CD4-positive, alpha-beta memory T cell (primary cell): ENCODE data around the gene CDA. TPM values are rescaled to one million over a fixed set of nuclear protein-coding genes. Genes with fewer than 3 reads are reported as not detected.
A peak's percentile ranks its signal among the peaks of the same experiment; 100 is the strongest.

Experiments
- CTCF ChIA-PET: fragments of 350-600 bp; sonication (Branson Sonifier 250); formaldehyde crosslinking; loops from one replicate; lab custom pipeline; 2021; ENCODE audit warnings: inconsistent platforms; ENCODE audit not compliant: partially characterized antibody; lab: Charles Lee
- POLR2A ChIA-PET: fragments of 350-600 bp; sonication (Branson Sonifier 250); formaldehyde crosslinking; loops from one replicate; lab custom pipeline; 2021; ENCODE audit not compliant: partially characterized antibody; lab: Charles Lee
- DNase-seq, 5 donors: peaks; one replicate each; pipeline versions ENCODE4 v3.0.0 to v3.0.0-alpha.2; 2020 to 2022; ENCODE audit warnings: mixed read lengths in 1 of 5
- H3K27ac ChIP-seq: one replicate; pipeline ENCODE4 v1.7.0; 2013; ENCODE audit warnings: low read depth, low read length
- H3K27me3 ChIP-seq: 2 replicates; pipeline ENCODE4 v1.7.0; 2013; ENCODE audit warnings: mild to moderate bottlenecking, low read length, moderate library complexity; ENCODE audit not compliant: insufficient read depth
- H3K36me3 ChIP-seq: 2 replicates; pipeline ENCODE4 v1.7.0; 2013; ENCODE audit warnings: mild to moderate bottlenecking, low read length, moderate library complexity; ENCODE audit not compliant: insufficient read depth
- H3K4me1 ChIP-seq: 2 replicates; pipeline ENCODE4 v1.7.0; 2013; ENCODE audit warnings: mild to moderate bottlenecking, low read length, moderate library complexity; ENCODE audit not compliant: insufficient read depth
- H3K4me3 ChIP-seq, 2 donors: one replicate each; pipeline ENCODE4 v1.7.0; 2013; ENCODE audit warnings: low read length in 2 of 2, mild to moderate bottlenecking in 1 of 2
- H3K9me3 ChIP-seq, 2 donors: one replicate each; pipeline ENCODE4 v1.7.0; 2013; ENCODE audit warnings: low read length in 2 of 2, control low read depth in 1 of 2; ENCODE audit not compliant: control insufficient read depth in 1 of 2
- H3K27ac Mint-ChIP-seq, 7 donors: one replicate each; pipeline ENCODE4 v1.8.0; 2020 to 2021; ENCODE audit warnings: mixed read lengths in 7 of 7, mild to moderate bottlenecking in 6 of 7, inconsistent platforms in 3 of 7, moderate library complexity in 3 of 7
- H3K27me3 Mint-ChIP-seq, 2 donors: one replicate each; pipeline ENCODE4 v1.8.0; 2020 to 2021; ENCODE audit warnings: mixed read lengths in 2 of 2
- H3K36me3 Mint-ChIP-seq, 2 donors: one replicate each; pipeline ENCODE4 v1.8.0; 2020 to 2021; ENCODE audit warnings: mixed read lengths in 2 of 2, inconsistent platforms in 1 of 2, mild to moderate bottlenecking in 1 of 2
- H3K4me1 Mint-ChIP-seq, 4 donors: one replicate each; pipeline ENCODE4 v1.8.0; 2020 to 2021; ENCODE audit warnings: mixed read lengths in 4 of 4, mild to moderate bottlenecking in 1 of 4
- H3K4me3 Mint-ChIP-seq, 8 donors: one replicate each; pipeline ENCODE4 v1.8.0; 2020 to 2021; ENCODE audit warnings: mixed read lengths in 8 of 8, mild to moderate bottlenecking in 7 of 8, moderate library complexity in 6 of 8, inconsistent platforms in 3 of 8
- H3K9me3 Mint-ChIP-seq, 8 donors: one replicate each; pipeline ENCODE4 v1.8.0; 2020 to 2021; ENCODE audit warnings: mixed read lengths in 8 of 8, mild to moderate bottlenecking in 5 of 8, inconsistent platforms in 3 of 8, moderate library complexity in 1 of 8
- intact Hi-C: fragments of 100-400 bp; cut with micrococcal nuclease; formaldehyde crosslinking; loops from one replicate; pipeline ENCODE4 v1.15.1; 2023
- polyA plus RNA-seq, 2 donors: library from polyadenylated mRNA; unstranded; fragments of 300-500 nt; fragmentation: Illumina TruSeq; gene quantifications; one replicate each; pipeline ENCODE4 v1.2.3, GENCODE V29; 2021
- total RNA-seq, 2 experiments: library from RNA; stranded (reverse); gene quantifications; one replicate each; pipeline ENCODE4 v1.2.3, GENCODE V29; 2021

CDA gene
- total RNA-seq (not detected), polyA plus RNA-seq (not detected)

GRCh38 chr1:20588634-20589225 is at the start of gene CDA:
Gene CDA, plus strand, starts transcription at chr1:20589097. Its CDS starts 33 bp downstream, at chr1:20589130.
- H3K36me3 ChIP-seq = no peaks in the 10 kb centered on the region
- H3K27ac ChIP-seq = no peak within 1 kb of the TSS
- Mint-ChIP-seq H3K36me3 (no peaks in the 10 kb centered on the region), H3K4me3 (peak within 1 kb of the TSS in 1 of 8 donors; percentile 47), H3K27ac (no peak within 1 kb of the TSS), H3K4me1 (peaks cover 0 to 16% (median 6%) of the 10 kb centered on the region in 4 donors), H3K9me3 (peaks cover 0 to 5% (median 0%) of the 10 kb centered on the region in 8 donors), H3K27me3 (peaks cover 41 to 49% of the 10 kb centered on the region in 2 donors)
- H3K4me1 ChIP-seq = no peaks in the 10 kb centered on the region
- CTCF ChIA-PET = no interaction called here
- POLR2A ChIA-PET = no interaction called here
- intact Hi-C loops = no loop called here
- no peak for DNase-seq
- H3K9me3 ChIP-seq = no peaks in the 10 kb centered on the region
- H3K4me3 ChIP-seq = no peak within 1 kb of the TSS
- peaks cover 8% of the 10 kb centered on the region for H3K27me3 ChIP-seq

DNA sequence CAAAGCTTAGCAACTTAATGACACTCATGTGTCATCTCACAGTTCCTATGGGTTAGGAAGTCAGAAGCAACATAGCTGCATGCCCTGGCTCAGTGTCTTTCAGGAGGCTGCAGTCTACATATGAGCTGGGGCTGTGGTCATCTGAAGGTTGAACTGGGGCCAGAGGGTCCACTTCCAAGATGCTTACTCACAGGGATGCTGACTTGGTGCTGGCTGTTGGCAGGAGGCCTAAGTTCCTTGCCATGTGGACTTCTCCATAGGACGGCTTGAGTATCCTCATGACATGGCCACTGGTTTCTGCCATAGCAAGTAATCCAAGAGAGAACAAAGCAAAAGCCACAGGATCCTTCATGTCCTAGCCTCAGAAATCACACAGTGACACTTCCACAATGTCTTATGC is 48.6 kb upstream of the CDA start:
- POLR2A ChIA-PET = no interaction called here
- no peak overlapping the region for H3K27ac Mint-ChIP-seq

GRCh38 chr1:20546637-20547036 is 42.3 kb upstream of the CDA start:
- peaks cover 0 to 3% of the 10 kb centered on the region in 2 donors for H3K36me3 Mint-ChIP-seq
- peaks cover 31 to 33% of the 10 kb centered on the region in 2 donors for H3K27me3 Mint-ChIP-seq
- no peak overlapping the region for H3K27ac Mint-ChIP-seq
- peaks cover 0 to 2% (median 0%) of the 10 kb centered on the region in 8 donors for H3K9me3 Mint-ChIP-seq
- CTCF ChIA-PET = no interaction called here
- Histone ChIP-seq H3K4me1 (no peaks in the 10 kb centered on the region), H3K36me3 (no peaks in the 10 kb centered on the region), H3K27me3 (peaks cover 5% of the 10 kb centered on the region), H3K4me3 (no peak overlapping the region), H3K9me3 (no peaks in the 10 kb centered on the region), H3K27ac (no peak overlapping the region)
- intact Hi-C loops = no loop called here
- H3K4me3 Mint-ChIP-seq = no peak overlapping the region
- POLR2A ChIA-PET = no interaction called here
- no peak for DNase-seq
- H3K4me1 Mint-ChIP-seq = no peaks in the 10 kb centered on the region

More for the DNA sequence above, 48.6 kb upstream of the CDA start:
- Mint-ChIP-seq H3K27me3 (peaks cover 26 to 31% of the 10 kb centered on the region in 2 donors), H3K4me1 (no peaks in the 10 kb centered on the region), H3K36me3 (no peaks in the 10 kb centered on the region), H3K4me3 (no peak overlapping the region), H3K9me3 (no peaks in the 10 kb centered on the region)
- DNase-seq = no peak
- no peak overlapping the region for H3K27ac ChIP-seq
- intact Hi-C loops = no loop called here
- no peaks in the 10 kb centered on the region for H3K4me1 ChIP-seq
- H3K36me3 ChIP-seq = no peaks in the 10 kb centered on the region
- H3K4me3 ChIP-seq = no peak overlapping the region
- CTCF ChIA-PET = interaction anchor here (1.4 kb wide), 1 partner anchor 17 kb away, joined by 3 read pairs; no protein-coding TSS in a partner anchor
- no peaks in the 10 kb centered on the region for H3K27me3 ChIP-seq
- no peaks in the 10 kb centered on the region for H3K9me3 ChIP-seq

GRCh38 chr1:20551161-20551560 is 37.7 kb upstream of the CDA start:
- DNase-seq = no peak
- Histone ChIP-seq H3K4me1 (no peaks in the 10 kb centered on the region), H3K9me3 (no peaks in the 10 kb centered on the region), H3K27ac (no peak overlapping the region), H3K4me3 (no peak overlapping the region), H3K36me3 (no peaks in the 10 kb centered on the region), H3K27me3 (peaks cover 11% of the 10 kb centered on the region)
- Mint-ChIP-seq H3K4me3 (no peak overlapping the region), H3K9me3 (peaks cover 0 to 2% (median 0%) of the 10 kb centered on the region in 8 donors), H3K36me3 (peaks cover 0 to 3% of the 10 kb centered on the region in 2 donors), H3K27ac (no peak overlapping the region), H3K27me3 (peaks cover 24 to 32% of the 10 kb centered on the region in 2 donors), H3K4me1 (peaks cover 0 to 2% (median 0%) of the 10 kb centered on the region in 4 donors)
- intact Hi-C loops = no loop called here
- ChIA-PET POLR2A (no interaction called here), CTCF (interaction anchor here (1.5 kb wide), 1 partner anchor 28 kb away, joined by 3 read pairs; no protein-coding TSS in a partner anchor)

- H3K4me1 ChIP-seq = no peaks in the 10 kb centered on the region
- H3K36me3 Mint-ChIP-seq = peaks cover 0 to 3% of the 10 kb centered on the region in 2 donors
- no peak within 1 kb of the TSS for H3K27ac ChIP-seq
- peaks cover 0 to 2% (median 0%) of the 10 kb centered on the region in 4 donors for H3K4me1 Mint-ChIP-seq
- H3K27me3 ChIP-seq = peaks cover 11% of the 10 kb centered on the region
- H3K27ac Mint-ChIP-seq = no peak within 1 kb of the TSS
- CTCF ChIA-PET = interaction anchor here (1.5 kb wide), 1 partner anchor 29 kb away, joined by 3 read pairs; no protein-coding TSS in a partner anchor
- no peak within 1 kb of the TSS for H3K4me3 ChIP-seq
- no peaks in the 10 kb centered on the region for H3K36me3 ChIP-seq
- intact Hi-C loops = no loop called here
- no peak within 1 kb of the TSS for H3K4me3 Mint-ChIP-seq
- H3K27me3 Mint-ChIP-seq = peaks cover 18 to 26% of the 10 kb centered on the region in 2 donors
- no peak for DNase-seq
- POLR2A ChIA-PET = no interaction called here
- peaks cover 0 to 2% (median 0%) of the 10 kb centered on the region in 8 donors for H3K9me3 Mint-ChIP-seq
- no peaks in the 10 kb centered on the region for H3K9me3 ChIP-seq
Measured at GRCh38 chr1:20551945-20552727, 36.8 kb upstream of the CDA start, which contains the start of gene FAM43B. Gene FAM43B, plus strand, starts transcription at chr1:20552573. Its CDS starts 401 bp downstream, at chr1:20552974.

DNA sequence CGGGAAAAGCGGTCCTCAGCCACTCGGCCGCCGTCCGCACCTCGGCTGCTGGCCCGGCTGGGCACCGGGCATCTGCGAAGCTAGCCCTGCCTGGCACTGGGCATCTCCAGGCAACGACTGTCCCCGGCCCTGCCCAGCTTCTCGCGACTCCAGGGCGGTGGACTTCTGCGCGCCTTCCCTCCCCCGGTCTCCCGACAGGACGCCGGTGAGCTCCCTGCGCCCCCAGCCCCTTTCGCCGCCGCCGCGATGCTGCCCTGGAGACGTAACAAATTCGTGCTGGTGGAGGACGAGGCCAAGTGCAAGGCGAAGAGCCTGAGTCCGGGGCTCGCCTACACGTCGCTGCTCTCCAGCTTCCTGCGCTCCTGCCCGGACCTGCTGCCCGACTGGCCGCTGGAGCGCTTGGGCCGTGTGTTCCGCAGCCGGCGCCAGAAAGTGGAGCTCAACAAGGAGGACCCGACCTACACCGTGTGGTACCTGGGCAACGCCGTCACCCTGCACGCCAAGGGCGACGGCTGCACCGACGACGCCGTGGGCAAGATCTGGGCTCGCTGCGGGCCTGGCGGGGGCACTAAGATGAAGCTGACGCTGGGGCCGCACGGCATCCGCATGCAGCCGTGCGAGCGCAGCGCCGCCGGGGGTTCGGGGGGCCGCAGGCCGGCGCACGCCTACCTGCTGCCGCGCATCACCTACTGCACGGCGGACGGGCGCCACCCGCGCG is 36.0 kb upstream of the CDA start:
- peaks cover 0 to 3% of the 10 kb centered on the region in 2 donors for H3K36me3 Mint-ChIP-seq
- no peak for DNase-seq
- ChIA-PET CTCF (no interaction called here), POLR2A (no interaction called here)
- intact Hi-C loops = no loop called here
- H3K4me1 Mint-ChIP-seq = peaks cover 0 to 2% (median 0%) of the 10 kb centered on the region in 4 donors
- H3K27me3 Mint-ChIP-seq = peaks cover 18 to 26% of the 10 kb centered on the region in 2 donors
- no peak overlapping the region for H3K27ac Mint-ChIP-seq
- Histone ChIP-seq H3K4me1 (no peaks in the 10 kb centered on the region), H3K27me3 (peaks cover 11% of the 10 kb centered on the region), H3K36me3 (no peaks in the 10 kb centered on the region), H3K27ac (no peak overlapping the region), H3K9me3 (no peaks in the 10 kb centered on the region), H3K4me3 (no peak overlapping the region)
- peaks cover 0 to 2% (median 0%) of the 10 kb centered on the region in 8 donors for H3K9me3 Mint-ChIP-seq
- H3K4me3 Mint-ChIP-seq = no peak overlapping the region
